ENCODE data around the gene GCNA.
"Not testable (repeated sequence)": the region's sequence is repeated elsewhere in the genome, so short reads cannot be mapped to it uniquely, and the experiment has no call there.

The GCNA gene

GRCh38 chrX:71578253-71579135 lies at the start of gene GCNA:
Gene GCNA, plus strand, starts transcription at chrX:71578437. Its CDS starts 2,385 bp downstream, at chrX:71580822.
- DNase-seq: no peak

- DNase-seq: peak; percentile 80
These were observed 46.0 kb upstream of the GCNA start for GRCh38 chrX:71532078-71532752.

GRCh38 chrX:71532753-71533425 lies 45.3 kb upstream of the GCNA start, which contains the start of gene OGT:
Gene OGT, plus strand, starts transcription at chrX:71533104. Its CDS starts 196 bp downstream, at chrX:71533300.
- peak; percentile 96 for DNase-seq

GRCh38 chrX:71533516-71533850 lies 44.8 kb upstream of the GCNA start:
- no peak for DNase-seq

GRCh38 chrX:71533851-71534561 lies 44.2 kb upstream of the GCNA start:
- DNase-seq: peak; percentile 73

GRCh38 chrX:71534773-71535544 lies 43.3 kb upstream of the GCNA start:
- no peak for DNase-seq

- DNase-seq: no peak
These were observed 42.0 kb upstream of the GCNA start for GRCh38 chrX:71536285-71536684.

- no peak for DNase-seq
These were observed 40.5 kb upstream of the GCNA start for GRCh38 chrX:71537743-71538142.

- DNase-seq: no peak
These were observed 37.4 kb upstream of the GCNA start for GRCh38 chrX:71540801-71541200.

GRCh38 chrX:71541210-71542022 lies 36.8 kb upstream of the GCNA start:
- DNase-seq: no peak

- DNase-seq: no peak
These were observed 35.8 kb upstream of the GCNA start for GRCh38 chrX:71542411-71542810.

GRCh38 chrX:71542825-71543224 lies 35.4 kb upstream of the GCNA start:
- DNase-seq: no peak

GRCh38 chrX:71543316-71543715 lies 34.9 kb upstream of the GCNA start:
- DNase-seq: no peak

- DNase-seq: no peak
These were observed 32.9 kb upstream of the GCNA start for GRCh38 chrX:71545364-71545763.

GRCh38 chrX:71546879-71547278 lies 31.4 kb upstream of the GCNA start:
- no peak for DNase-seq

GRCh38 chrX:71547339-71547738 lies 30.9 kb upstream of the GCNA start:
- no peak for DNase-seq

- DNase-seq: no peak
These were observed 28.3 kb upstream of the GCNA start for GRCh38 chrX:71549986-71550385.

- no peak for DNase-seq
These were observed 27.7 kb upstream of the GCNA start for GRCh38 chrX:71550578-71550977.

- DNase-seq: no peak
These were observed 22.2 kb upstream of the GCNA start for GRCh38 chrX:71556036-71556435.

- DNase-seq: no peak
These were observed 19.3 kb upstream of the GCNA start for GRCh38 chrX:71558920-71559319.

- DNase-seq: not testable (repeated sequence)
These were observed 18.5 kb upstream of the GCNA start for GRCh38 chrX:71559773-71560172.

Data from CD4-positive, alpha-beta T cell treated with Interleukin-17A for 1 hour (primary cell).